IMR-90 (cell line): ENCODE measurements around the gene PRKCSH. TPM values are rescaled to one million over a fixed set of nuclear protein-coding genes. Genes with fewer than 3 reads are reported as not detected.

ENCODE experiments used
- ATAC-seq: fragments of 200-7000 bp; cut with Tn5 transposase; 2 replicates; pipeline ENCODE4 v1.9.1; 2020; ENCODE audit warnings: low read depth, mild to moderate bottlenecking, moderate library complexity
- BruUV-seq: library from RNA; stranded (reverse); fragments of 400-500 nt; replicated peaks from 2 replicates; lab custom pipeline; 2021; lab: Mats Ljungman, UMichigan
- CTCF ChIA-PET: fragments of 300-600 bp; formaldehyde crosslinking; extraction: SDS; loops from one replicate; lab custom pipeline; 2021; ENCODE audit warnings: antibody characterized with exemption; lab: Yijun Ruan, JAX
- POLR2A ChIA-PET: fragments of 300-600 bp; sonication (Branson Sonifier 250); formaldehyde crosslinking; loops from one replicate; lab custom pipeline; 2022; ENCODE audit warnings: antibody characterized with exemption; ENCODE audit not compliant: unreplicated experiment; lab: Charles Lee
- DNase-seq: peaks from one replicate; pipeline ENCODE4 v3.0.0; 2013
- H2AFZ ChIP-seq: replicated peaks from 2 replicates; pipeline ENCODE3; 2013; ENCODE audit warnings: low read length, mild to moderate bottlenecking; ENCODE audit not compliant: poor library complexity
- H2AK5ac ChIP-seq: 2 replicates; pipeline ENCODE4 v1.6.1; 2013; ENCODE audit warnings: low read depth, low read length, inconsistent platforms
- H2AK9ac ChIP-seq: replicated peaks from 2 replicates; pipeline ENCODE3; 2013; ENCODE audit warnings: mild to moderate bottlenecking, low read depth, low read length, moderate library complexity; ENCODE audit not compliant: poor library complexity
- H2BK120ac ChIP-seq: 2 replicates; pipeline ENCODE4 v1.6.1; 2013; ENCODE audit warnings: low read depth, low read length, inconsistent platforms
- H2BK15ac ChIP-seq: 3 replicates; pipeline ENCODE4 v1.6.1; 2013; ENCODE audit warnings: low read depth, low read length, inconsistent platforms
- H2BK20ac ChIP-seq: 2 replicates; pipeline ENCODE4 v1.6.1; 2013; ENCODE audit warnings: low read depth, mild to moderate bottlenecking, inconsistent platforms, low read length, moderate library complexity
- H2BK5ac ChIP-seq: 2 replicates; pipeline ENCODE4 v1.6.1; 2013; ENCODE audit warnings: mild to moderate bottlenecking, low read depth, low read length, inconsistent platforms; ENCODE audit not compliant: poor library complexity, severe bottlenecking
- H3K14ac ChIP-seq: replicated peaks from 2 replicates; pipeline ENCODE4 v1.6.1; 2013; ENCODE audit warnings: low read depth, low read length, inconsistent platforms
- H3K18ac ChIP-seq: 2 replicates; pipeline ENCODE4 v1.6.1; 2013; ENCODE audit warnings: low read depth, low read length, control low read depth
- H3K23ac ChIP-seq: 2 replicates; pipeline ENCODE4 v1.6.1; 2013; ENCODE audit warnings: low read depth, low read length, inconsistent platforms
- H3K27ac ChIP-seq: 2 replicates; pipeline ENCODE4 v1.5.1; 2013; ENCODE audit warnings: mild to moderate bottlenecking, control low read depth, low read length; ENCODE audit not compliant: insufficient read depth
- H3K27me3 ChIP-seq: 2 replicates; pipeline ENCODE4 v1.6.1; 2013; ENCODE audit warnings: low read length; ENCODE audit not compliant: control insufficient read depth, insufficient read depth
- H3K36me3 ChIP-seq: 2 replicates; pipeline ENCODE4 v1.6.1; 2013; ENCODE audit warnings: low read length, mixed read lengths; ENCODE audit not compliant: control insufficient read depth, insufficient read depth
- H3K4ac ChIP-seq: 2 replicates; pipeline ENCODE4 v1.6.1; 2013; ENCODE audit warnings: low read depth, low read length, inconsistent platforms
- H3K4me1 ChIP-seq: 2 replicates; pipeline ENCODE4 v1.6.1; 2013; ENCODE audit warnings: low read length, mixed read lengths; ENCODE audit not compliant: control insufficient read depth, insufficient read depth
- H3K4me2 ChIP-seq: 2 replicates; pipeline ENCODE4 v1.6.1; 2013; ENCODE audit warnings: low read depth, mild to moderate bottlenecking, control low read depth, low read length, moderate library complexity
- H3K4me3 ChIP-seq: 2 replicates; pipeline ENCODE4 v1.5.1; 2013; ENCODE audit warnings: low read depth, mild to moderate bottlenecking, control low read depth, low read length, moderate library complexity; ENCODE audit not compliant: insufficient read depth
- H3K56ac ChIP-seq: 2 replicates; pipeline ENCODE4 v1.6.1; 2013; ENCODE audit warnings: low read length, inconsistent platforms; ENCODE audit not compliant: insufficient read depth; ENCODE audit errors: extremely low read depth
- H3K79me1 ChIP-seq, 2 experiments: 2 replicates each; pipeline ENCODE4 v1.6.1; 2013; ENCODE audit warnings: low read length in 2 of 2, inconsistent platforms in 1 of 2, low read depth in 1 of 2
- H3K9ac ChIP-seq: 2 replicates; pipeline ENCODE4 v1.6.1; 2013; ENCODE audit warnings: low read depth, low read length, control low read depth
- H3K9me1 ChIP-seq: 2 replicates; pipeline ENCODE4 v1.6.1; 2013; ENCODE audit warnings: low read length, inconsistent platforms; ENCODE audit not compliant: insufficient read depth
- H3K9me3 ChIP-seq: 2 replicates; pipeline ENCODE4 v1.6.1; 2013; ENCODE audit warnings: low read length; ENCODE audit not compliant: control insufficient read depth, insufficient read depth
- H4K20me1 ChIP-seq: 2 replicates; pipeline ENCODE4 v1.6.1; 2013; ENCODE audit warnings: low read length, inconsistent platforms; ENCODE audit not compliant: insufficient read depth
- H4K5ac ChIP-seq: 2 replicates; pipeline ENCODE4 v1.6.1; 2013; ENCODE audit warnings: mild to moderate bottlenecking, low read depth, low read length, control low read depth
- H4K8ac ChIP-seq, 2 experiments: 2 replicates each; pipeline ENCODE4 v1.6.1; 2013; ENCODE audit warnings: low read depth in 2 of 2, low read length in 2 of 2, control low read depth in 1 of 2, inconsistent platforms in 1 of 2
- H4K91ac ChIP-seq: 2 replicates; pipeline ENCODE4 v1.6.1; 2013; ENCODE audit warnings: low read depth, low read length, inconsistent platforms; ENCODE audit not compliant: insufficient read depth
- CEBPB ChIP-seq: IDR thresholded peaks from 2 replicates; pipeline ENCODE4 v1.6.1; 2012; ENCODE audit warnings: low read depth, low read length, improper control_type of control experiment
- CHD1 ChIP-seq: IDR thresholded peaks from 2 replicates; pipeline ENCODE4 v1.6.1; 2012; ENCODE audit warnings: low read depth, low read length, improper control_type of control experiment
- FOS ChIP-seq: fragments of 150-350 bp; IDR thresholded peaks from 2 replicates; pipeline ENCODE4 v1.6.1; 2016; ENCODE audit warnings: low read depth, low read length
- MAFK ChIP-seq: IDR thresholded peaks from 2 replicates; pipeline ENCODE4 v1.6.1; 2012; ENCODE audit warnings: low read depth, low read length, improper control_type of control experiment
- MXI1 ChIP-seq: IDR thresholded peaks from 2 replicates; pipeline ENCODE4 v1.6.1; 2012; ENCODE audit warnings: low read depth, mild to moderate bottlenecking, low read length, moderate library complexity, borderline replicate concordance
- POLR2A ChIP-seq: IDR thresholded peaks from 2 replicates; pipeline ENCODE4 v1.6.1; 2012; ENCODE audit warnings: mild to moderate bottlenecking, low read depth, low read length
- RAD21 ChIP-seq: IDR thresholded peaks from 2 replicates; pipeline ENCODE4 v1.6.1; 2012; ENCODE audit warnings: low read length, improper control_type of control experiment
- RCOR1 ChIP-seq: IDR thresholded peaks from 2 replicates; pipeline ENCODE4 v1.6.1; 2012; ENCODE audit warnings: mild to moderate bottlenecking, low read length, improper control_type of control experiment; ENCODE audit not compliant: insufficient replicate concordance
- RFX5 ChIP-seq: IDR thresholded peaks from 2 replicates; pipeline ENCODE4 v1.8.0; 2012; ENCODE audit warnings: low read depth, mild to moderate bottlenecking, low read length, moderate library complexity
- SMC3 ChIP-seq: fragments of 150-350 bp; IDR thresholded peaks from 2 replicates; pipeline ENCODE4 v1.6.1; 2016; ENCODE audit warnings: low read depth, mild to moderate bottlenecking, antibody characterized with exemption, low read length, moderate library complexity
- WGBS, 2 experiments: methylation state at CpG; one replicate each; pipeline versions ENCODE4 v1.1.5 to v1.1.7; 2013; ENCODE audit warnings: missing lambda C conversion rate in 2 of 2; ENCODE audit not compliant: insufficient read length in 1 of 2; ENCODE audit errors: extremely low coverage in 2 of 2; 5-methylcytosine and 5-hydroxymethylcytosine counted together
- dilution Hi-C: fragments of 300-500 bp; cut with HindIII; formaldehyde crosslinking; loops from one replicate; pipeline ENCODE4 v1.14.3; 2018; ENCODE audit warnings: low sequenced_read_pairs; ENCODE audit not compliant: unreplicated experiment
- in situ Hi-C: fragments of 300-500 bp; cut with MboI; formaldehyde crosslinking; loops from 3 replicates; pipeline ENCODE4 v1.14.3; 2019; ENCODE audit warnings: low sequenced_read_pairs, inconsistent platforms, mixed read lengths
- intact Hi-C: fragments of 100-400 bp; cut with micrococcal nuclease; formaldehyde crosslinking; loops from 2 replicates; pipeline ENCODE4 v1.10.0; 2022
- microRNA-seq, 2 experiments: library from miRNA; stranded (forward) in 1 of 2; unstranded in 1 of 2; fragments of 10-50 nt in 1 of 2; fragments of <30 nt in 1 of 2; gene quantifications in 1 of 2; microRNA quantifications in 1 of 2; one replicate each; pipeline versions ENCODE3 to v1.1.0; 2013 to 2020; ENCODE audit not compliant: insufficient read depth in 1 of 2, insufficient read length in 1 of 2, unreplicated experiment in 1 of 2
- polyA plus RNA-seq, 3 experiments: library from polyadenylated mRNA; depleted of rRNA; stranded (reverse); fragments of >200 nt; gene quantifications; 2 replicates each; pipeline ENCODE4 v1.2.3, GENCODE V29; 2012; ENCODE audit warnings: low replicate concordance in 1 of 3
- small RNA-seq, 5 experiments: library from RNA; depleted of rRNA; stranded (forward); fragments of <200 nt; gene quantifications; one replicate each; pipeline ENCODE3, GENCODE V24; 2012
- total RNA-seq: library from RNA; depleted of rRNA; stranded (reverse); fragments of >200 nt; gene quantifications from 2 replicates; pipeline ENCODE4 v1.2.3, GENCODE V29; 2012; rRNA removed

The PRKCSH gene
- total and polyA plus RNA-seq, 2 of the 4 experiments (the other 2 are of a cell fraction), result 36.0 to 252 TPM

- Histone ChIP-seq H3K27ac (no peak overlapping the region), H2AK5ac (no peak overlapping the region), H2BK15ac (no peak overlapping the region), H3K9me3 (no peaks in the 10 kb centered on the region), H4K91ac (no peak overlapping the region), H2BK120ac (no peak overlapping the region), H3K23ac (no peak overlapping the region), H3K4ac (no peak overlapping the region), H2AFZ (no peak overlapping the region), H3K18ac (no peak overlapping the region), H4K20me1 (no peaks in the 10 kb centered on the region; the same call in 1 of the 2 replicates), H3K4me2 (no peak overlapping the region), H2BK20ac (no peak overlapping the region), H3K56ac (no peak overlapping the region), H3K14ac (no peak overlapping the region), H3K9me1 (peaks cover 11% of the 10 kb centered on the region), H3K79me1 (peaks cover 14 to 40% of the 10 kb centered on the region in 2 experiments; a peak in 3 of 4 replicates), H3K27me3 (no peaks in the 10 kb centered on the region), H4K8ac (no peak overlapping the region), H3K4me1 (peaks cover 5% of the 10 kb centered on the region), H3K36me3 (peaks cover 8% of the 10 kb centered on the region), H2BK5ac (no peak overlapping the region), H4K5ac (no peak overlapping the region), H3K9ac (no peak overlapping the region), H3K4me3 (no peak overlapping the region), H2AK9ac (no peak overlapping the region)
- CTCF ChIA-PET, result no interaction called here
- POLR2A ChIA-PET, result interaction anchor here (0.6 kb wide), 1 partner anchor 207 kb away, joined by 5 read pairs; no protein-coding TSS in a partner anchor
- dilution Hi-C loops (no loop called here), intact Hi-C loops (no loop called here), in situ Hi-C loops (no loop called here)
- TF ChIP-seq FOS (no peak), RCOR1 (no peak), MXI1 (no peak), RFX5 (no peak), CEBPB (no peak), RAD21 (no peak), MAFK (no peak), CHD1 (no peak), SMC3 (no peak), POLR2A (no peak)
- no TSS peak for BruUV-seq
- WGBS, 2 experiments, result 50% methylated on average over 1 of the region's 7 CpGs; no CpG with 5 or more reads in 1 of the 2 experiments
- ATAC-seq (no peak), DNase-seq (no peak)
These were observed 64.5 kb downstream of the PRKCSH start for GRCh38 chr19:11499890-11500420.

Small RNAs within 50 kb of the gene (microRNA-seq; reads per million reads assigned to microRNA genes)
- gene MIR7974 (ENCODE audit: insufficient read depth in 1 of 2, insufficient read length in 1 of 2, unreplicated experiment in 1 of 2), result 0 to 33.1 reads per million in 2 experiments
- not detected for gene RF00019 (ENCODE audit: insufficient read depth, insufficient read length)

Small RNAs within 50 kb of the gene (small RNA-seq; reads per million reads assigned to genes)
- 0 to 1.4 (median 0) reads per million in 5 experiments for gene MIR7974
- 0 reads per million in 5 experiments for gene RF00019

Other genes with a start within 250 kb of the PRKCSH start
- gene KANK2, start 238.1 kb upstream of the PRKCSH start, total RNA-seq, result 104 and 126 TPM in 2 replicates
- 156 and 176 TPM in 2 replicates for gene KANK2, start 238.1 kb upstream of the PRKCSH start, polyA plus RNA-seq (2012; rRNA removed)
- gene ANGPTL8, start 196.0 kb upstream of the PRKCSH start, total RNA-seq, result not detected in 2 replicates
- gene ANGPTL8, start 196.0 kb upstream of the PRKCSH start, polyA plus RNA-seq (2012; rRNA removed), result not detected in 2 replicates
- 4.4 and 5.0 TPM in 2 replicates for gene DOCK6, start 173.1 kb upstream of the PRKCSH start, total RNA-seq
- 17.7 and 18.4 TPM in 2 replicates for gene DOCK6, start 173.1 kb upstream of the PRKCSH start, polyA plus RNA-seq (2012; rRNA removed)
- not detected in 2 replicates for gene TSPAN16, start 139.5 kb upstream of the PRKCSH start, total RNA-seq
- gene TSPAN16, start 139.5 kb upstream of the PRKCSH start, polyA plus RNA-seq (2012; rRNA removed), result not detected in 2 replicates
- 4.8 and 5.0 TPM in 2 replicates for gene RAB3D, start 96.0 kb upstream of the PRKCSH start, total RNA-seq
- gene RAB3D, start 96.0 kb upstream of the PRKCSH start, polyA plus RNA-seq (2012; rRNA removed), result 5.0 and 5.5 TPM in 2 replicates
- 87.5 and 136 TPM in 2 replicates for gene TMEM205, start 89.4 kb upstream of the PRKCSH start, total RNA-seq
- 107 and 110 TPM in 2 replicates for gene TMEM205, start 89.4 kb upstream of the PRKCSH start, polyA plus RNA-seq (2012; rRNA removed)
- gene CCDC159, start 89.1 kb upstream of the PRKCSH start, total RNA-seq, result 4.4 and 4.7 TPM in 2 replicates
- 14.0 and 14.3 TPM in 2 replicates for gene CCDC159, start 89.1 kb upstream of the PRKCSH start, polyA plus RNA-seq (2012; rRNA removed)
- gene PLPPR2, start 80.2 kb upstream of the PRKCSH start, total RNA-seq, result 3.9 and 4.4 TPM in 2 replicates
- gene PLPPR2, start 80.2 kb upstream of the PRKCSH start, polyA plus RNA-seq (2012; rRNA removed), result 45.2 and 50.2 TPM in 2 replicates
- 0.36 and 0.56 TPM in 2 replicates for gene SWSAP1, start 61.0 kb upstream of the PRKCSH start, total RNA-seq
- 1.6 and 2.0 TPM in 2 replicates for gene SWSAP1, start 61.0 kb upstream of the PRKCSH start, polyA plus RNA-seq (2012; rRNA removed)
- 3.1 and 4.3 TPM in 2 replicates for gene EPOR, start 51.3 kb upstream of the PRKCSH start, total RNA-seq
- gene EPOR, start 51.3 kb upstream of the PRKCSH start, polyA plus RNA-seq (2012; rRNA removed), result 10.1 and 12.0 TPM in 2 replicates
- gene RGL3, start 16.3 kb upstream of the PRKCSH start, total RNA-seq, result 0.18 TPM in 1 of 2 replicates, not detected in the other
- gene RGL3, start 16.3 kb upstream of the PRKCSH start, polyA plus RNA-seq (2012; rRNA removed), result 0.34 and 0.62 TPM in 2 replicates
- gene ODAD3, start 514 bp upstream of the PRKCSH start, total RNA-seq, result under 0.01 and 0.28 TPM in 2 replicates
- 0.04 and 0.44 TPM in 2 replicates for gene ODAD3, start 514 bp upstream of the PRKCSH start, polyA plus RNA-seq (2012; rRNA removed)
- gene ELAVL3, start 45.4 kb downstream of the PRKCSH start, total RNA-seq, result not detected in 2 replicates
- not detected in 2 replicates for gene ELAVL3, start 45.4 kb downstream of the PRKCSH start, polyA plus RNA-seq (2012; rRNA removed)
- 3.9 and 4.4 TPM in 2 replicates for gene ZNF653, start 70.2 kb downstream of the PRKCSH start, total RNA-seq
- 9.0 and 10.3 TPM in 2 replicates for gene ZNF653, start 70.2 kb downstream of the PRKCSH start, polyA plus RNA-seq (2012; rRNA removed)
- 31.9 and 42.3 TPM in 2 replicates for gene ECSIT, start 93.5 kb downstream of the PRKCSH start, total RNA-seq
- 30.5 and 31.4 TPM in 2 replicates for gene ECSIT, start 93.5 kb downstream of the PRKCSH start, polyA plus RNA-seq (2012; rRNA removed)
- gene CNN1, start 103.2 kb downstream of the PRKCSH start, total RNA-seq, result 102 TPM in 2 replicates
- gene CNN1, start 103.2 kb downstream of the PRKCSH start, polyA plus RNA-seq (2012; rRNA removed), result 196 and 207 TPM in 2 replicates
- gene ELOF1, start 123.6 kb downstream of the PRKCSH start, total RNA-seq, result 62.4 and 121 TPM in 2 replicates
- gene ELOF1, start 123.6 kb downstream of the PRKCSH start, polyA plus RNA-seq (2012; rRNA removed), result 96.0 and 96.8 TPM in 2 replicates
- 0.28 and 0.54 TPM in 2 replicates for gene ACP5, start 142.0 kb downstream of the PRKCSH start, total RNA-seq
- 0.76 and 1.2 TPM in 2 replicates for gene ACP5, start 142.0 kb downstream of the PRKCSH start, polyA plus RNA-seq (2012; rRNA removed)
- gene ZNF627, start 161.8 kb downstream of the PRKCSH start, total RNA-seq, result 32.8 and 34.4 TPM in 2 replicates
- 4.3 and 6.3 TPM in 2 replicates for gene ZNF627, start 161.8 kb downstream of the PRKCSH start, polyA plus RNA-seq (2012; rRNA removed)